Endothelial cell (in vitro differentiated cells): ENCODE results near the gene CEP83. TPM values are rescaled to one million over a fixed set of nuclear protein-coding genes. Genes with fewer than 3 reads are reported as not detected.
A peak's percentile ranks its signal among the peaks of the same experiment; 100 is the strongest.
"Not testable (repeated sequence)": the region's sequence is repeated elsewhere in the genome, so short reads cannot be mapped to it uniquely, and the experiment has no call there.

Source experiments
- DNase-seq: peaks from one replicate; pipeline ENCODE4 v3.0.0; 2021; ENCODE audit warnings: low spot score
- H3K27ac Mint-ChIP-seq: one replicate; pipeline ENCODE4 v1.8.0; 2021; ENCODE audit warnings: mixed read lengths, inconsistent platforms; ENCODE audit not compliant: unreplicated experiment
- H3K27me3 Mint-ChIP-seq: one replicate; pipeline ENCODE4 v1.8.0; 2021; ENCODE audit warnings: mild to moderate bottlenecking, moderate library complexity, mixed read lengths, inconsistent platforms; ENCODE audit not compliant: unreplicated experiment
- H3K36me3 Mint-ChIP-seq: one replicate; pipeline ENCODE4 v1.8.0; 2021; ENCODE audit warnings: mild to moderate bottlenecking, low read depth, mixed read lengths, inconsistent platforms; ENCODE audit not compliant: unreplicated experiment
- H3K4me1 Mint-ChIP-seq: one replicate; pipeline ENCODE4 v1.8.0; 2021; ENCODE audit warnings: mild to moderate bottlenecking, mixed read lengths, inconsistent platforms; ENCODE audit not compliant: unreplicated experiment
- H3K4me3 Mint-ChIP-seq: one replicate; pipeline ENCODE4 v1.8.0; 2021; ENCODE audit warnings: mild to moderate bottlenecking, mixed read lengths, inconsistent platforms; ENCODE audit not compliant: unreplicated experiment
- H3K9me3 Mint-ChIP-seq: one replicate; pipeline ENCODE4 v1.8.0; 2021; ENCODE audit warnings: mixed read lengths, inconsistent platforms; ENCODE audit not compliant: unreplicated experiment
- CTCF ChIP-seq: fragments of 200-600 bp; sonication (generic); IDR thresholded peaks from one replicate; pipeline ENCODE4 v1.5.0; 2021; ENCODE audit warnings: antibody characterized with exemption; ENCODE audit not compliant: unreplicated experiment
- total RNA-seq: library from RNA; stranded (reverse); fragmentation: NEBNext Ultra II Directional; extraction: Animal tissue kit (Norgen Biotek cat#: 25700); gene quantifications from one replicate; pipeline ENCODE4 v1.2.1, GENCODE V29; 2021; ENCODE audit not compliant: unreplicated experiment

Gene CEP83
- total RNA-seq, 1 donor from 2014 or later: 18.6 TPM

GRCh38 chr12:94429191-94429590 lies 30.5 kb downstream of the CEP83 start:
- Mint-ChIP-seq H3K4me3 (no peak overlapping the region), H3K9me3 (no peaks in the 10 kb centered on the region), H3K27me3 (no peaks in the 10 kb centered on the region), H3K27ac (no peak overlapping the region), H3K4me1 (peaks cover 2% of the 10 kb centered on the region), H3K36me3 (peaks cover 12% of the 10 kb centered on the region)
- no peak for TF ChIP-seq CTCF
- DNase-seq: no peak

DNA sequence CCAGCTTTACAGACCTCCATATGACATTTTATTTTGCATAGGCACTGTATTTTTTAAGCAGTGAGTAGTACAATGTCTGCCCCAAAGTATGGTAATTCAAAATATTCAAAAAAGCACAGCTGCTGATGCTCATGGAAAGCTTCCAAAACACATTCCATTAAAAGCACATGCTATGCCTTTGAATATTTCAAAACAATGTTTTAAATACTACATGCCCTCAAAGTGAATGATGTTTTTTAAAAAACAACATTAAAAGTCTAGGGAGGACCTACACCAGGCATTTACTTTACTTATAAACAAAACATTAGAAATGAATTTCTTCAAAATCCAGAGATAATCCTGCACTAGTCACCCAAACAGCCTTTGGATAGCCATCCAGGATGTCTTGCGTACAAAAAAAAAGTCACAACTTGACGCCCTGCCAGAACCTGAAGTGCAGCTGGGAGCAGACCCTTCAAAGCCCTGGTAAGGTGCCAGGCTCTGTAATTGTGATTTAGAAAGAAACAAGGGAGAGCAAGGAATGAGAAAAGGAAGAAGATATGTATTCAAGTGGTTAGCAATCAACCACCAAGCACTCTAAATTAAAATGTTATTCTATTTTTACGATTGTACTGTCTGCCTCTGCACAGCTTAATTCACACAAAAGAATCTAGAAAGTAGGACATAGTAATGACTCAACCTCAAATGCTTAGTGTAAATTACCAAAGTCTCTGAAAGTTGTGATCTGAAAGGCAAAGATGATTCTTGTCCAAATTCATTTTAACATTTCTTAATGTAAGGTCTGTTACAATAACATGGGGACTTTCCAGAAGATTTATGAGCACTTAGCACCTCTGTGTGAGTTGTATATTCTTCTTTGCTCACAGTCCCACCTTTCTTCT lies 31.9 kb downstream of the CEP83 start:
- no peak for TF ChIP-seq CTCF
- Mint-ChIP-seq H3K4me1 (peaks cover 2% of the 10 kb centered on the region), H3K4me3 (no peak overlapping the region), H3K27me3 (no peaks in the 10 kb centered on the region), H3K9me3 (peaks cover 10% of the 10 kb centered on the region), H3K27ac (no peak overlapping the region), H3K36me3 (peaks cover 24% of the 10 kb centered on the region)
- DNase-seq: no peak

GRCh38 chr12:94426049-94426448 lies 33.6 kb downstream of the CEP83 start:
- peaks cover 19% of the 10 kb centered on the region for H3K9me3 Mint-ChIP-seq

GRCh38 chr12:94424830-94425229 lies 34.8 kb downstream of the CEP83 start:
- H3K4me3 Mint-ChIP-seq: peak overlapping the region; percentile 42
- H3K27ac Mint-ChIP-seq, H3K4me1 Mint-ChIP-seq, DNase-seq, H3K27me3 Mint-ChIP-seq: not testable (repeated sequence)
- H3K9me3 Mint-ChIP-seq: peaks cover 19% of the 10 kb centered on the region
- H3K36me3 Mint-ChIP-seq: peaks cover 33% of the 10 kb centered on the region

More at GRCh38 chr12:94426049-94426448, 33.6 kb downstream of the CEP83 start:
- no peak overlapping the region for H3K4me3 Mint-ChIP-seq
- H3K4me1 Mint-ChIP-seq: peaks cover 2% of the 10 kb centered on the region
- no peak overlapping the region for H3K27ac Mint-ChIP-seq
- TF ChIP-seq CTCF: no peak
- DNase-seq: no peak
- H3K27me3 Mint-ChIP-seq: no peaks in the 10 kb centered on the region
- peaks cover 33% of the 10 kb centered on the region for H3K36me3 Mint-ChIP-seq

DNA sequence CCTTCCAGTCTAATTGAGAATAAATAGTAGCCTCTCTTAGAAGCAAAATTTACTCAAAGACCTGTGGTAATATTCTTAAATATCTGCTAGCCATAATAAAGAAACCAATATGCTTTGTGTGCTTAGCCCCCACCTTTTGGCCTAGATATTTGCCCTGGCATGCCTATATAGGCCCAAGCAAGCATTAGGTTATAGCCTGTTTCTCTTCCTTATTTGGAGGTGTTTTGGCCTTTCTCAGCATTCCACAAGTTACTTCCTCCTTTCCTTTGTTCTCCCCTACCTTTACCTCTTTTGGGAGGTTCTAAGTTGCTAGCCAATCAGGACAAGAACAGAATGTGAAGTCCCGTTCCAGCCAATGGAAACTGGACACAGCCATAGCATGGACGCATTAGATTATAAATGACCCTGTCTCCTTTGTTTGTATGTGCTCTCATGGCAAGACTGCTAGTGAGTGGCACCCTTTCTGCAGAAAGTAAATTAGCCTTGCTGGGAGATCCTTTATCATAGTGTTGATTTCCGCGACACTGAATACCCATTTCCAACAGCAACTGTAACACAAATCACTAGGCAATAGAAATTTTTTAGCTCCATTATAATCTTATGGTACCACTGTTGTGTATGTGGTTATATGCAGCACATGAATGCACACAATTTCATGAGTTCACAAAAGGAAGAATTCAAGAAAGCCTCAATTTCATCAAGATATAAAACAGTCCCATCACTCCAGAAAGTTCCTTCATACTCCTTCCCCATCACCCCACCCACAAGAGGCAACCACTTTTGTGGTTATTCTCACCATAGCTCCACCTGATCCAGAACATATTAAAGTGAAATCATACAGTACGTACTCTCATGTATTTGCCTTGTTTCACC lies 37.6 kb downstream of the CEP83 start:
- Mint-ChIP-seq H3K27ac (no peak overlapping the region), H3K4me3 (no peak overlapping the region), H3K9me3 (peaks cover 22% of the 10 kb centered on the region), H3K36me3 (peaks cover 37% of the 10 kb centered on the region), H3K4me1 (peaks cover 2% of the 10 kb centered on the region), H3K27me3 (no peaks in the 10 kb centered on the region)
- no peak for DNase-seq
- no peak for TF ChIP-seq CTCF
